HFFc6 (cell line): ENCODE data around the gene PARD3. TPM values are rescaled to one million over a fixed set of nuclear protein-coding genes. Genes with fewer than 3 reads are reported as not detected.

ENCODE experiments used
- DNase-seq: peaks from one replicate; pipeline ENCODE4 v3.0.0-alpha.2; 2018
- H3K27ac Mint-ChIP-seq: 2 replicates; pipeline ENCODE4 v1.8.0; 2020; ENCODE audit warnings: mild to moderate bottlenecking, mixed read lengths
- H3K27me3 Mint-ChIP-seq: 2 replicates; pipeline ENCODE4 v1.8.0; 2021; ENCODE audit warnings: mild to moderate bottlenecking, moderate library complexity, mixed read lengths; ENCODE audit not compliant: insufficient read depth
- H3K36me3 Mint-ChIP-seq: 2 replicates; pipeline ENCODE4 v1.8.0; 2021; ENCODE audit warnings: low read depth, mixed read lengths
- H3K4me1 Mint-ChIP-seq: 2 replicates; pipeline ENCODE4 v1.8.0; 2020; ENCODE audit warnings: low read depth, mixed read lengths
- H3K4me3 Mint-ChIP-seq: 2 replicates; pipeline ENCODE4 v1.8.0; 2020; ENCODE audit warnings: mild to moderate bottlenecking, moderate library complexity, mixed read lengths
- H3K9me3 Mint-ChIP-seq: 2 replicates; pipeline ENCODE4 v1.8.0; 2020; ENCODE audit warnings: mild to moderate bottlenecking, mixed read lengths
- total RNA-seq, 6 experiments: library from RNA; stranded (reverse); fragmentation: NEBNext Ultra II Directional; extraction: Animal tissue kit (Norgen Biotek cat#: 25700); gene quantifications; 2 replicates in 1 of 6; 3 replicates in 5 of 6; pipeline ENCODE4 v1.2.3, GENCODE V29; 2021
- TF ChIP-seq, protein P1 (sequence below): fragments of 200-600 bp; sonication (generic); IDR thresholded peaks from 2 replicates; pipeline ENCODE4 v1.5.0; 2021; ENCODE audit warnings: antibody characterized with exemption, mild to moderate bottlenecking

PARD3 gene
- total RNA-seq, 6 experiments from 2014 or later, result 19.9 to 24.3 (median 23.1) TPM

- TF ChIP-seq, protein P1, sequence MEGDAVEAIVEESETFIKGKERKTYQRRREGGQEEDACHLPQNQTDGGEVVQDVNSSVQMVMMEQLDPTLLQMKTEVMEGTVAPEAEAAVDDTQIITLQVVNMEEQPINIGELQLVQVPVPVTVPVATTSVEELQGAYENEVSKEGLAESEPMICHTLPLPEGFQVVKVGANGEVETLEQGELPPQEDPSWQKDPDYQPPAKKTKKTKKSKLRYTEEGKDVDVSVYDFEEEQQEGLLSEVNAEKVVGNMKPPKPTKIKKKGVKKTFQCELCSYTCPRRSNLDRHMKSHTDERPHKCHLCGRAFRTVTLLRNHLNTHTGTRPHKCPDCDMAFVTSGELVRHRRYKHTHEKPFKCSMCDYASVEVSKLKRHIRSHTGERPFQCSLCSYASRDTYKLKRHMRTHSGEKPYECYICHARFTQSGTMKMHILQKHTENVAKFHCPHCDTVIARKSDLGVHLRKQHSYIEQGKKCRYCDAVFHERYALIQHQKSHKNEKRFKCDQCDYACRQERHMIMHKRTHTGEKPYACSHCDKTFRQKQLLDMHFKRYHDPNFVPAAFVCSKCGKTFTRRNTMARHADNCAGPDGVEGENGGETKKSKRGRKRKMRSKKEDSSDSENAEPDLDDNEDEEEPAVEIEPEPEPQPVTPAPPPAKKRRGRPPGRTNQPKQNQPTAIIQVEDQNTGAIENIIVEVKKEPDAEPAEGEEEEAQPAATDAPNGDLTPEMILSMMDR, result no peak
- no peak overlapping the region for H3K27ac Mint-ChIP-seq
- no peaks in the 10 kb centered on the region for H3K27me3 Mint-ChIP-seq
- no peaks in the 10 kb centered on the region for H3K36me3 Mint-ChIP-seq
- no peak overlapping the region for H3K4me3 Mint-ChIP-seq
- H3K9me3 Mint-ChIP-seq, result no peaks in the 10 kb centered on the region; the same call in 1 of the 2 replicates
- no peak for DNase-seq
- no peaks in the 10 kb centered on the region for H3K4me1 Mint-ChIP-seq
These were observed 592.7 kb downstream of the PARD3 start for GRCh38 chr10:34222359-34222758.

GRCh38 chr10:34219753-34220548 lies 595.1 kb downstream of the PARD3 start:
- Mint-ChIP-seq H3K4me3 (no peak overlapping the region), H3K27me3 (no peaks in the 10 kb centered on the region), H3K27ac (no peak overlapping the region), H3K9me3 (no peaks in the 10 kb centered on the region), H3K4me1 (peaks cover 7% of the 10 kb centered on the region; the same call in 1 of the 2 replicates), H3K36me3 (no peaks in the 10 kb centered on the region)
- TF ChIP-seq, protein P1, result no peak
- DNase-seq, result no peak

- no peak overlapping the region for H3K4me3 Mint-ChIP-seq
- no peak for DNase-seq
- no peak overlapping the region for H3K27ac Mint-ChIP-seq
- H3K36me3 Mint-ChIP-seq, result no peaks in the 10 kb centered on the region
- peaks cover 7% of the 10 kb centered on the region; the same call in 1 of the 2 replicates for H3K4me1 Mint-ChIP-seq
- TF ChIP-seq, protein P1, result no peak
- no peaks in the 10 kb centered on the region for H3K27me3 Mint-ChIP-seq
- no peaks in the 10 kb centered on the region for H3K9me3 Mint-ChIP-seq
These were observed 597.6 kb downstream of the PARD3 start for GRCh38 chr10:34217524-34217923.

DNA sequence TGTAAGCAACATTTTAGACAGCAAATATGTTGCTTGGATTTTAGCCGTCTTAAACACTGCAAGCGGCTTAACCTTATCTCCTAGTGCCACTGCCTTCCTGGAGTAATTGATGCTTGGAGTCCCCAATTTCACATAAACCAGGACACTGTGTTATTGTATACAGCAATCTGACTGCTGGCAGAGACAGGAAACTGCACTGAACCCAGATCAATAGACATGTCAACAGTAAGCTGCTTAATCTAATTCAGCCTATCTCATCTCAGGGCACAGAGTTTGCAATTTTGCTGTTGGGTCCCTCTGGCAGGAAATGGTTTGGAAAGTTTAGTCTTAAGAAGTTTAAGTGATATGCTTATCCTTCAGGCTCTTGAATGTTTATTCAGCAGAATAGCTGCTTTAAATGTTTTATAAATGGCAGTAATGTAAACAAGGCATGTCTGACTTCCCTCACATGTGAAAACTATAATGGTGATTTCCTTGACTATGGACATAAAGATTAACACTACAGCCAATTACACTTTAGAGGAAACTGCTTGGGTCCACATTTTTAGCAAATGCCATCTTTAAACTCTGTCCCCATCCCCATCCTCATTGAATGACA lies 598.6 kb downstream of the PARD3 start:
- DNase-seq, result no peak
- Mint-ChIP-seq H3K27me3 (no peaks in the 10 kb centered on the region), H3K27ac (no peak overlapping the region), H3K36me3 (no peaks in the 10 kb centered on the region), H3K4me1 (peaks cover 7% of the 10 kb centered on the region; the same call in 1 of the 2 replicates), H3K4me3 (no peak overlapping the region), H3K9me3 (no peaks in the 10 kb centered on the region)
- TF ChIP-seq, protein P1, result no peak

DNA sequence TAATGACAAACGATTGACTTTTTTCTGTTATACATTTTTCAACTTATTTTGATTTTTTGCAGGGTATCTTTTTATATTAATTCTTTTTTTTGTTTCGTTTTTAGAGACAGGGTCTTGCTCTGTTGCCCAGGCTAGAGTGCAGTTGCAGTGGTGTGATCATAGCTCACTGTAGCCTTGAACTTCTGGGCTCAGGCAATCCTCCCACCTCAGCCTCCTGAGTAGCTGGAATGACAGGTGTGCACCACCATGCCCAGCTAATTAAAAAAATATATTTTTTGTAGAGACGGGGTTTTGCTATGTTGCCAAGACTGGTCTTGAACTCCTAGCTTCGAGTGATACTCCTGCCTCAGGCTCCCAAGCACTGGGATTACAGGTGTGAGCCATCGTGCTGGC lies 601.3 kb downstream of the PARD3 start:
- Mint-ChIP-seq H3K9me3 (no peaks in the 10 kb centered on the region), H3K27me3 (no peaks in the 10 kb centered on the region)
- TF ChIP-seq, protein P1, result no peak

More for the DNA sequence above, 601.3 kb downstream of the PARD3 start:
- H3K36me3 Mint-ChIP-seq, result no peaks in the 10 kb centered on the region
- no peak overlapping the region for H3K4me3 Mint-ChIP-seq
- peaks cover 7% of the 10 kb centered on the region; the same call in 1 of the 2 replicates for H3K4me1 Mint-ChIP-seq
- DNase-seq, result no peak
- no peak overlapping the region for H3K27ac Mint-ChIP-seq
